HG03025 (cell line): Measurements from ENCODE around the gene PRKAG2.

Experiments
- ATAC-seq: cut with Tn5 transposase; IDR thresholded peaks from one replicate; pipeline ENCODE4 v1.9.1; 2021; ENCODE audit warnings: mild to moderate bottlenecking, moderate library complexity; ENCODE audit not compliant: unreplicated experiment, low FRiP score

The PRKAG2 gene

GRCh38 chr7:151687523-151688235, 189.2 kb downstream of the PRKAG2 start:
- ATAC-seq: no peak

- ATAC-seq: no peak
These were observed 190.1 kb downstream of the PRKAG2 start for GRCh38 chr7:151686826-151687225.

GRCh38 chr7:151686016-151686766, 190.7 kb downstream of the PRKAG2 start:
- ATAC-seq: no peak

GRCh38 chr7:151684408-151685175, 192.3 kb downstream of the PRKAG2 start:
- ATAC-seq: no peak

GRCh38 chr7:151683615-151684407, 193.1 kb downstream of the PRKAG2 start:
- ATAC-seq: no peak

GRCh38 chr7:151682831-151683614, 193.9 kb downstream of the PRKAG2 start:
- ATAC-seq: no peak

GRCh38 chr7:151681726-151682125, 195.2 kb downstream of the PRKAG2 start:
- no peak for ATAC-seq

GRCh38 chr7:151680810-151681209, 196.1 kb downstream of the PRKAG2 start:
- no peak for ATAC-seq

- no peak for ATAC-seq
These were observed 196.9 kb downstream of the PRKAG2 start for GRCh38 chr7:151679881-151680612.

GRCh38 chr7:151679071-151679708, 197.7 kb downstream of the PRKAG2 start:
- no peak for ATAC-seq

- no peak for ATAC-seq
These were observed 198.7 kb downstream of the PRKAG2 start for GRCh38 chr7:151678227-151678604.

GRCh38 chr7:151677581-151678226, 199.2 kb downstream of the PRKAG2 start:
- ATAC-seq: no peak

- ATAC-seq: no peak
These were observed 200.2 kb downstream of the PRKAG2 start for GRCh38 chr7:151676759-151677158.

GRCh38 chr7:151675196-151675920, 201.6 kb downstream of the PRKAG2 start:
- ATAC-seq: no peak

- no peak for ATAC-seq
These were observed 202.6 kb downstream of the PRKAG2 start for GRCh38 chr7:151674161-151674920.

- no peak for ATAC-seq
These were observed 203.7 kb downstream of the PRKAG2 start for GRCh38 chr7:151673216-151673615.

GRCh38 chr7:151672716-151673115, 204.2 kb downstream of the PRKAG2 start:
- ATAC-seq: no peak
